Upper lobe of left lung (tissue), 4 donors: Measurements from ENCODE around the gene MEGF8.

Source experiments
- CTCF ChIP-seq, 6 experiments: fragments of 450-650 bp in 4 of 6; fragments of 200-600 bp in 2 of 6; sonication (generic) in 2 of 6; IDR thresholded peaks; one replicate each; pipeline ENCODE4 v1.5.1; 2016 to 2019; ENCODE audit warnings: antibody characterized with exemption in 6 of 6
- EP300 ChIP-seq, 4 donors: sonication (generic); formaldehyde crosslinking; IDR thresholded peaks; one replicate each; pipeline ENCODE4 v1.5.1; 2017; ENCODE audit warnings: antibody characterized with exemption in 4 of 4, control low read depth in 2 of 4
- POLR2A ChIP-seq, 4 donors: fragments of 450-650 bp; IDR thresholded peaks; one replicate each; pipeline ENCODE4 v1.5.1; 2016 to 2017; ENCODE audit warnings: antibody characterized with exemption in 4 of 4, mild to moderate bottlenecking in 2 of 4
- POLR2AphosphoS5 ChIP-seq, 2 donors: sonication (generic); formaldehyde crosslinking; IDR thresholded peaks; one replicate each; pipeline ENCODE4 v1.5.1; 2017; ENCODE audit warnings: antibody characterized with exemption in 2 of 2

DNA sequence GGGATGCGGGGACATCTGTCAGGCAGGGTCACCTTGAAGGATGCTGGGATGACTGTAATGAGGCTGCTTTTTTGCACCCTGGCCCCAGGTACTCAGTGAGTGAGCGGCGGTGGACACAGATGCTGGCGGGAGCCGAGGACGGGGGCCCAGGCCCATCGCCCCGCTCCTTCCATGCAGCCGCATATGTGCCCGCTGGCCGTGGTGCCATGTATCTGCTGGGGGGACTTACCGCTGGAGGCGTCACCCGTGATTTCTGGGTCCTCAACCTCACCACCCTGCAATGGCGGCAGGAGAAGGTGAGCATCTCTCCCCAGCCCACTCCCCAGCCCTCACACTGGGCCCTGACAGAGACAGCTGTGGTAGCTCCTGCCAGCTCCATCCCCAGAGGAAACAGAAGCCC is 31.3 kb downstream of the MEGF8 start:
- TF ChIP-seq CTCF (IDR thresholded peaks at IDR 0.05) (no peak), POLR2A (IDR thresholded peaks at IDR 0.05) (no peak), POLR2AphosphoS5 (IDR thresholded peaks at IDR 0.05) (no peak), EP300 (IDR thresholded peaks at IDR 0.05) (no peak)
